AG10803 (cell line): ENCODE data around the gene RPL12.
"Not testable (repeated sequence)": the region's sequence is repeated elsewhere in the genome, so short reads cannot be mapped to it uniquely, and the experiment has no call there.

Experiments
- DNase-seq: peaks from one replicate; pipeline ENCODE4 v3.0.0; 2010; ENCODE audit warnings: low read depth
- H3K4me3 ChIP-seq: 2 replicates; pipeline ENCODE4 v1.5.1; 2011; ENCODE audit warnings: mild to moderate bottlenecking, low read length, control low read depth
- CTCF ChIP-seq: conservative IDR thresholded peaks from 2 replicates; pipeline ENCODE4 v1.5.1; 2011; ENCODE audit warnings: mild to moderate bottlenecking, low read length, control low read depth, inconsistent platforms

Gene RPL12

DNA sequence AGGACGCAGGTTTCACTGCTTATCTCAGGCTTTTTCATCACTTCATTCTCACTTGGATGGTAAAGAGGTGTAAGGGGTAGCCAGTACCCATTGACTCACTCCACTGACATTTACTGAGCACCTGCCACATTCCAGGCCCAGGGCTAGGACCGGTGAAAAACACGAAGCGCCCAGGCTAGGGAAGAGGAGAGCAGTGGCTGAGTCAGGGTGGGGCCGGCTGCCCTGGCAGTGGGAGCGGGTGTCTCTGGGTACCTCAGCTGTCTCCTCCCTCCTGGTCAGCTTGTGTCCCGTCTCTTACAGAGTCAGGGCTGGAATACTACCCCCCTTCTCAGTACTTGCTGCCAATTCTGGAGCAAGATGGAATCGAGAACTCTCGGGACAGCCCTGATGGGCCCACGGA lies 22.3 kb upstream of the RPL12 start:
- no peak overlapping the region for H3K4me3 ChIP-seq
- no peak for TF ChIP-seq CTCF
- DNase-seq: no peak

- no peak for DNase-seq
- H3K4me3 ChIP-seq: no peak overlapping the region
- TF ChIP-seq CTCF: no peak
Observed at GRCh38 chr9:127470662-127471061, 19.5 kb upstream of the RPL12 start.

- no peak for TF ChIP-seq CTCF
- H3K4me3 ChIP-seq: no peak overlapping the region
- no peak for DNase-seq
Observed at GRCh38 chr9:127467621-127468020, 16.4 kb upstream of the RPL12 start.

DNA sequence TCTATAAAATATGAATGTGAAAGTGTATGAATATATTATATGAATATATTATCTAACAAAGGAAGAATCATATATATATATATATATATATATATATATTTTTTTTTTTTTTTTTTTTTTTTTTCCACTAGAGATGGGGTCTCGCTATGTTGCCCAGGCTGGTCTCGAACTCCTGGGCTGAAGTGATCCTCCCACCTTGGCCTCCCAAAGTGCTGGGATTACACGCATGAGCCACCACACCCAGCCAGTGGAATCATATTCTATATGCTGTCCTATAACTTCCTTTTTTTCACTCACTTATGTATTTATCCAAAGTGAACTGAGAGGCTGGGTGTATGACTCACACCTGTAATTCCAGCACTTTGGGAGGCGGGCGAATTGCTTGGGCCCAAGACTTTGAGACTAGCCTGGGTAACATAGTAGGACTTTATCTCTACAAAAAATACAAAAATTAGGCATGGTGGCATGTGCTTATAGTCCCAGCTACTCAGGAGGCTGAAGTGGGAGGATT lies 15.3 kb upstream of the RPL12 start:
- DNase-seq: not testable (repeated sequence)

DNA sequence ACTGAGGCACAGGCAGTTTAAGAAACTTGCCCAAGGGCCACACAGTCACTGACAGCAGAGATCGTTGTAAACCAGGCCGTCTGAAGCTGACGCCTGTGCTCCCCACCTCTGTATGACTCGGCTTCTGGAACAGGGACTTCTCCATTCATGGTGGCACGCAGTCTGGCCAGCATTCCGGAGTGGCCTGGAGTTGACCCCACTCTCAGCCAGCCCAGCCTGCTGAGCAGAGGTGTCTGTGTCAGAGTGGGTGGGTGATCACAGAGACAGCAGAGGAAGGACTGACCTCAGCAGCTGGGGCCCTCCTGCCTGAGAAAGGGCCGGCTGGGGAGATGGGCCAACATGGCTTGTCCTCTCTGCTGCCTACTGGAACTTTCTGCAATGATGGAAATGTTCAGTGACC lies 12.7 kb upstream of the RPL12 start:
- no peak overlapping the region for H3K4me3 ChIP-seq
- no peak for DNase-seq
- no peak for TF ChIP-seq CTCF

More for the DNA sequence above, 15.3 kb upstream of the RPL12 start:
- H3K4me3 ChIP-seq: not testable (repeated sequence)

GRCh38 chr9:127463382-127463781 lies 12.2 kb upstream of the RPL12 start:
- H3K4me3 ChIP-seq: no peak overlapping the region
- DNase-seq: no peak
- TF ChIP-seq CTCF: no peak

GRCh38 chr9:127458921-127459320 lies 7.7 kb upstream of the RPL12 start:
- H3K4me3 ChIP-seq: no peak overlapping the region
- no peak for DNase-seq
- TF ChIP-seq CTCF: no peak
